ENCODE measurements around the gene ESR2. TPM values are rescaled to one million over a fixed set of nuclear protein-coding genes. Genes with fewer than 3 reads are reported as not detected.

Gene ESR2
- total and polyA plus RNA-seq, 2 of the 8 experiments (the other 6 are each of a cell fraction or from before 2014, with no cell fraction given): 0.19 to 0.23 TPM

DNA sequence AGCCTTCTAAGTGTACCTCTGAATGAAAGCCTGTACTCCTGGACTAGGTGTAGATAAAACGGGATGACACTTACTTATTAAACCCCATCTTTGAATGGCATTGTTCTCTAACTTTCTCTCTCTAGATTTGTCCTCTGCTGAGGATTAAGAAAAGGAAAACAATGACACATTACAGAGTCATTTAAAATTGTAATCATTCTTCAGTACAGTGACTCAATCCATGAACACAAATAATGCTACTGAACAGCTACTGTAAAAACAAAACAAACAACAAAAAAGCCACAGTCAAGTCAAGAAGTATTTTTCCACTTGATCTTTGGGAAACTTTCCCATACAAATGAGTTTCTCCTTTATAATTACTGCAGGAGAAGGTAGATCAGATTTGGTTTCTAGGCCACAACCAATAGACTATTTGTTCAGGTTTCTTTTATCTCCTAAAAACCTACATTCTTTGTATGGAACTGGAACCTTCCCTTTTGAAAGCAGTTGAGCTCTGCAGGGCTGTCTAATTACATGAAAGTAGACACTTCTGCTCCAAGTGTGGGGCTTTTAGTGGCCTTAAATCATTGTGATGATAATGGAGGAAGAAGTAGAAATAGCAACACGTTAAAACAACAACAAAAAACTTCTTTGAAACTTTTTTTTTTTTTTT, 219.1 kb downstream of the ESR2 start:
- Histone ChIP-seq H3K18ac (ENCODE audit: extremely low read depth, low read length) (no peak overlapping the region), H3K9ac (replicated peaks in 1 of 4; ENCODE audit: extremely low read depth in 1 of 4, low read depth in 3 of 4, low read length in 3 of 4) (no peak overlapping the region), H3K14ac (ENCODE audit: insufficient read length) (no peak overlapping the region), H2AK5ac (ENCODE audit: low read depth, low read length) (no peak overlapping the region), H3K56ac (replicated peaks; ENCODE audit: insufficient read length, low read depth, low read length) (no peak overlapping the region), H4K20me1 (replicated peaks in 1 of 2; ENCODE audit: control insufficient read depth in 1 of 2, insufficient read depth in 2 of 2, low read length in 2 of 2) (no peaks in the 10 kb centered on the region), H2BK12ac (ENCODE audit: low read depth, low read length) (no peak overlapping the region), H2BK20ac (ENCODE audit: low read length) (no peak overlapping the region), H3K9me3 (ENCODE audit: insufficient read depth in 2 of 2, low read depth in 1 of 2, low read length in 1 of 2) (no peaks in the 10 kb centered on the region), H2BK120ac (replicated peaks; ENCODE audit: low read depth, low read length) (no peak overlapping the region), H3K23me2 (ENCODE audit: low read depth, low read length) (no peaks in the 10 kb centered on the region), H3K4me1 (replicated peaks in 1 of 4; ENCODE audit: control insufficient read depth in 3 of 4, insufficient read depth in 4 of 4, low read length in 3 of 4) (peaks cover 0 to 5% (median 0%) of the 10 kb centered on the region in 4 experiments; a peak in 2 of 7 replicates), H3K36me3 (ENCODE audit: control insufficient read depth in 2 of 4, insufficient read depth in 4 of 4, low read length in 3 of 4) (peaks cover 0 to 24% (median 3%) of the 10 kb centered on the region in 4 experiments; a peak in 2 of 8 replicates), H3K27ac (ENCODE audit: low read depth, low read length) (no peak overlapping the region), H3K27me3 (replicated peaks in 1 of 4; ENCODE audit: control insufficient read depth in 3 of 4, extremely low read depth in 1 of 4, insufficient read depth in 3 of 4, low read length in 3 of 4) (no peaks in the 10 kb centered on the region), H4K5ac (ENCODE audit: insufficient read length, low read depth, low read length) (no peak overlapping the region), H3K4me2 (ENCODE audit: insufficient read depth in 1 of 2, low read depth in 2 of 2, low read length in 2 of 2) (no peak overlapping the region), H4K8ac (ENCODE audit: extremely low read depth, insufficient read depth, low read length) (no peak overlapping the region), H3K4ac (replicated peaks; ENCODE audit: insufficient read length, low read depth, low read length) (no peak overlapping the region), H2BK5ac (ENCODE audit: low read depth, low read length) (no peak overlapping the region), H3K79me1 (ENCODE audit: low read depth, low read length) (no peaks in the 10 kb centered on the region), H4K91ac (replicated peaks; ENCODE audit: insufficient read length, low read length) (no peak overlapping the region), H2AFZ (ENCODE audit: low read length) (no peak overlapping the region), H3K23ac (ENCODE audit: insufficient read length) (no peak overlapping the region), H3K79me2 (ENCODE audit: control insufficient read depth in 1 of 2, insufficient read depth in 2 of 2, low read length in 2 of 2) (no peaks in the 10 kb centered on the region), H2BK15ac (ENCODE audit: low read length) (no peak overlapping the region), H3K4me3 (ENCODE audit: extremely low read depth in 1 of 4, insufficient read depth in 2 of 4, low read depth in 3 of 4, low read length in 4 of 4) (no peak overlapping the region)
- FAIRE-seq (no peak), DNase-seq (ENCODE audit: low read depth in 1 of 2, low spot score in 2 of 2) (no peak)
- 49% methylated on average over 2 of the region's 2 CpGs; no CpG with 5 or more reads in 1 of the 2 experiments for WGBS, 2 experiments (ENCODE audit: extremely low coverage in 1 of 2, insufficient coverage in 1 of 2, insufficient read length in 1 of 2, insufficient replicate concordance in 2 of 2, low coverage in 1 of 2, low lambda C conversion rate in 2 of 2, missing lambda C conversion rate in 1 of 2)
- CTCF ChIA-PET (ENCODE audit: partially characterized antibody): no interaction called here
- TF ChIP-seq, protein P1, sequence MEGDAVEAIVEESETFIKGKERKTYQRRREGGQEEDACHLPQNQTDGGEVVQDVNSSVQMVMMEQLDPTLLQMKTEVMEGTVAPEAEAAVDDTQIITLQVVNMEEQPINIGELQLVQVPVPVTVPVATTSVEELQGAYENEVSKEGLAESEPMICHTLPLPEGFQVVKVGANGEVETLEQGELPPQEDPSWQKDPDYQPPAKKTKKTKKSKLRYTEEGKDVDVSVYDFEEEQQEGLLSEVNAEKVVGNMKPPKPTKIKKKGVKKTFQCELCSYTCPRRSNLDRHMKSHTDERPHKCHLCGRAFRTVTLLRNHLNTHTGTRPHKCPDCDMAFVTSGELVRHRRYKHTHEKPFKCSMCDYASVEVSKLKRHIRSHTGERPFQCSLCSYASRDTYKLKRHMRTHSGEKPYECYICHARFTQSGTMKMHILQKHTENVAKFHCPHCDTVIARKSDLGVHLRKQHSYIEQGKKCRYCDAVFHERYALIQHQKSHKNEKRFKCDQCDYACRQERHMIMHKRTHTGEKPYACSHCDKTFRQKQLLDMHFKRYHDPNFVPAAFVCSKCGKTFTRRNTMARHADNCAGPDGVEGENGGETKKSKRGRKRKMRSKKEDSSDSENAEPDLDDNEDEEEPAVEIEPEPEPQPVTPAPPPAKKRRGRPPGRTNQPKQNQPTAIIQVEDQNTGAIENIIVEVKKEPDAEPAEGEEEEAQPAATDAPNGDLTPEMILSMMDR (IDR thresholded peaks at IDR 0.05; ENCODE audit: control extremely low read depth in 1 of 3, insufficient read depth in 1 of 3, low read depth in 1 of 3, low read length in 3 of 3): no peak
- POLR2A ChIA-PET (ENCODE audit: partially characterized antibody): interaction anchor here (1.2 to 1.5 kb wide), 2 partner anchors 15 to 22 kb away, joined by 3 to 4 read pairs; no protein-coding TSS in a partner anchor
